Transverse colon (tissue), 4 donors: Measurements from ENCODE around the gene KIF12.

ENCODE experiments used
- CTCF ChIP-seq, 5 experiments: fragments of 200-600 bp in 3 of 5; fragments of 450-650 bp in 2 of 5; sonication (generic) in 3 of 5; IDR thresholded peaks; 1 replicate in 2 of 5; 2 replicates in 3 of 5; pipeline ENCODE4 v1.5.1; 2016 to 2017; ENCODE audit warnings: antibody characterized with exemption in 5 of 5, inconsistent platforms in 3 of 5, mild to moderate bottlenecking in 2 of 5, moderate library complexity in 1 of 5
- POLR2AphosphoS5 ChIP-seq, 3 donors: sonication (generic); formaldehyde crosslinking; IDR thresholded peaks; one replicate each; pipeline ENCODE4 v1.6.1; 2016; ENCODE audit warnings: antibody characterized with exemption in 3 of 3

DNA sequence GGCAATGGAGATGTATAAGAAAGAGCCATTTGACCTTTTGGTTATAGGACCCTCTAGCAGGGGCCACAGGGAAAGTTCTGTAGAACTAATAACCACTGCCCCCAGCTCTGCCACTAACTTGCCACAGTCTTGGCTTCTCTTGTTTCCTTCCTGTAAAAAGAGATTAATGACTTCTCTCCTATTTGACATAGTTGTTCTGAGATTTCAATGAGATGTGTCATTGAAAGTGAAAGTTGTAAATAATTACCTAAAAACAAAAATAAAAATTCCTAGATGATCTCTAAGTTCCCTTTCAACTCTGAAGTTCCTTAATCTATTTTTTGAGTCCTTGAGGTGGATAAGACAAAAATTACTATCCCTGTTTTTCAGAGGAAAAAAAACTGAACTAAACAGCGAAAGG lies 1.4 kb upstream of the KIF12 start:
- TF ChIP-seq POLR2AphosphoS5 (IDR thresholded peaks at IDR 0.05) (no peak), CTCF (IDR thresholded peaks at IDR 0.05) (no peak)
